SK-N-SH (cell line): Measurements from ENCODE around the gene SOX30. TPM values are rescaled to one million over a fixed set of nuclear protein-coding genes. Genes with fewer than 3 reads are reported as not detected.

ENCODE experiments used
- CTCF ChIA-PET: fragments of 300-600, 350-600 bp; formaldehyde crosslinking; extraction: SDS; loops from one replicate; lab custom pipeline; 2021; lab: Yijun Ruan, JAX
- POLR2A ChIA-PET: fragments of 350-600 bp; sonication (Branson Sonifier 250); formaldehyde crosslinking; extraction: SDS; loops from one replicate; lab custom pipeline; 2020; ENCODE audit warnings: antibody characterized with exemption, inconsistent platforms; lab: Yijun Ruan, JAX
- DNase-seq: peaks from one replicate; pipeline ENCODE4 v3.0.0; 2012
- H2AFZ ChIP-seq: fragments of 200-600 bp; sonication (generic); 2 replicates; pipeline ENCODE4 v1.8.1; 2016; ENCODE audit warnings: antibody characterized with exemption, mild to moderate bottlenecking, low read depth
- H3F3A ChIP-seq: fragments of 200-600 bp; sonication (generic); replicated peaks from 2 replicates; pipeline ENCODE3; 2016; ENCODE audit warnings: antibody characterized with exemption, mild to moderate bottlenecking; ENCODE audit not compliant: insufficient read depth
- H3K27ac ChIP-seq, 2 experiments: fragments of 200-500 bp in 1 of 2; fragments of 200-600 bp in 1 of 2; sonication (Bioruptor generic) in 1 of 2; sonication (generic), shearing (Covaris generic) in 1 of 2; 2 replicates each; pipeline versions ENCODE4 v1.5.1 to v1.6.1; 2014 to 2016; ENCODE audit warnings: low read depth in 2 of 2, inconsistent platforms in 1 of 2, low read length in 1 of 2, mild to moderate bottlenecking in 1 of 2, mixed read lengths in 1 of 2
- H3K27me3 ChIP-seq: fragments of 200-600 bp; sonication (generic), shearing (Covaris generic); 2 replicates; pipeline ENCODE4 v1.6.1; 2016; ENCODE audit warnings: mixed run types; ENCODE audit not compliant: insufficient read depth
- H3K36me3 ChIP-seq, 2 experiments: fragments of 200-500 bp in 1 of 2; fragments of 200-600 bp in 1 of 2; sonication (Bioruptor generic) in 1 of 2; sonication (generic) in 1 of 2; replicated peaks in 1 of 2; 2 replicates each; pipeline versions ENCODE3 to v1.5.1; 2014 to 2016; ENCODE audit warnings: low read length in 1 of 2, mild to moderate bottlenecking in 1 of 2; ENCODE audit not compliant: insufficient read depth in 2 of 2, control insufficient read depth in 1 of 2
- H3K4me1 ChIP-seq, 2 experiments: fragments of 200-500 bp in 1 of 2; fragments of 200-600 bp in 1 of 2; sonication (Bioruptor generic) in 1 of 2; sonication (generic), shearing (Covaris generic) in 1 of 2; 2 replicates each; pipeline versions ENCODE4 v1.5.1 to v1.6.1; 2014 to 2016; ENCODE audit warnings: low read depth in 1 of 2, low read length in 1 of 2, mixed run types in 1 of 2; ENCODE audit not compliant: insufficient read depth in 2 of 2, control insufficient read depth in 1 of 2
- H3K4me2 ChIP-seq: fragments of 200-600 bp; sonication (generic), shearing (Covaris generic); 2 replicates; pipeline ENCODE4 v1.6.1; 2017; ENCODE audit warnings: mixed run types
- H3K4me3 ChIP-seq, 2 experiments: fragments of 200-500 bp in 1 of 2; fragments of 200-600 bp in 1 of 2; sonication (Bioruptor generic) in 1 of 2; sonication (generic), shearing (Covaris generic) in 1 of 2; 2 replicates each; pipeline versions ENCODE4 v1.5.1 to v1.8.1; 2014 to 2016; ENCODE audit warnings: low read depth in 2 of 2, inconsistent platforms in 1 of 2, low read length in 1 of 2, mild to moderate bottlenecking in 1 of 2, mixed read lengths in 1 of 2, moderate library complexity in 1 of 2
- H3K79me2 ChIP-seq: fragments of 200-600 bp; sonication (generic); 2 replicates; pipeline ENCODE4 v1.8.1; 2017; ENCODE audit warnings: mild to moderate bottlenecking; ENCODE audit not compliant: insufficient read depth
- H3K9ac ChIP-seq: fragments of 200-600 bp; sonication (generic); 2 replicates; pipeline ENCODE4 v1.6.1; 2017; ENCODE audit warnings: mixed run types
- H3K9me2 ChIP-seq: fragments of 200-600 bp; sonication (generic); 2 replicates; pipeline ENCODE4 v1.6.1; 2017; ENCODE audit warnings: mixed run types
- H3K9me3 ChIP-seq: fragments of 200-600 bp; sonication (generic); 2 replicates; pipeline ENCODE4 v1.6.1; 2017; ENCODE audit warnings: mixed run types, mild to moderate bottlenecking, moderate library complexity
- H4K20me1 ChIP-seq: fragments of 200-600 bp; sonication (generic); 2 replicates; pipeline ENCODE4 v1.6.1; 2017; ENCODE audit warnings: mild to moderate bottlenecking, mixed run types; ENCODE audit not compliant: insufficient read depth
- ELF1 ChIP-seq: IDR thresholded peaks from 2 replicates; pipeline ENCODE4 v1.4.0; 2012
- EZH2phosphoT487 ChIP-seq: fragments of 200-600 bp; sonication (generic); IDR thresholded peaks from 2 replicates; pipeline ENCODE4 v1.6.1; 2017; ENCODE audit warnings: low read depth, mixed run types, mild to moderate bottlenecking, antibody characterized with exemption, moderate library complexity, borderline replicate concordance
- FOXM1 ChIP-seq: IDR thresholded peaks from 2 replicates; pipeline ENCODE4 v1.4.0; 2012; ENCODE audit warnings: low read depth, mild to moderate bottlenecking
- GABPA ChIP-seq: IDR thresholded peaks from 2 replicates; pipeline ENCODE4 v1.4.0; 2012; ENCODE audit warnings: low read depth, mild to moderate bottlenecking
- MEF2A ChIP-seq: IDR thresholded peaks from 2 replicates; pipeline ENCODE4 v1.4.0; 2012; ENCODE audit warnings: low read depth, borderline replicate concordance
- MXI1 ChIP-seq: IDR thresholded peaks from 2 replicates; pipeline ENCODE4 v1.6.1; 2012; ENCODE audit warnings: mild to moderate bottlenecking, low read depth, low read length, improper control_type of control experiment
- NFIC ChIP-seq: IDR thresholded peaks from 2 replicates; pipeline ENCODE4 v1.4.0; 2012; ENCODE audit warnings: borderline replicate concordance
- NRF1 ChIP-seq: IDR thresholded peaks from 2 replicates; pipeline ENCODE4 v1.6.1; 2012; ENCODE audit warnings: low read depth, mild to moderate bottlenecking, low read length
- POLR2AphosphoS5 ChIP-seq: IDR thresholded peaks from 2 replicates; pipeline ENCODE4 v1.6.1; 2012; ENCODE audit warnings: low read depth, low read length
- RCOR1 ChIP-seq: fragments of 150-350 bp; IDR thresholded peaks from 2 replicates; pipeline ENCODE4 v1.6.1; 2017; ENCODE audit warnings: antibody characterized with exemption, low read length
- RXRA ChIP-seq: IDR thresholded peaks from 2 replicates; pipeline ENCODE4 v1.4.0; 2012; ENCODE audit warnings: low read depth, mild to moderate bottlenecking, borderline replicate concordance
- SMC3 ChIP-seq: IDR thresholded peaks from 2 replicates; pipeline ENCODE4 v1.6.1; 2012; ENCODE audit warnings: low read depth, low read length, improper control_type of control experiment
- TAF1 ChIP-seq: IDR thresholded peaks from 2 replicates; pipeline ENCODE4 v1.6.1; 2012; ENCODE audit warnings: low read depth, mild to moderate bottlenecking, low read length, moderate library complexity, borderline replicate concordance
- TCF12 ChIP-seq: IDR thresholded peaks from 2 replicates; pipeline ENCODE4 v1.4.0; 2012
- YY1 ChIP-seq: IDR thresholded peaks from 2 replicates; pipeline ENCODE4 v1.4.0; 2012; ENCODE audit warnings: low read depth, mild to moderate bottlenecking
- WGBS: methylation state at CpG from one replicate; pipeline ENCODE4 v1.1.6; 2017; ENCODE audit warnings: low lambda C conversion rate; 5-methylcytosine and 5-hydroxymethylcytosine counted together
- polyA plus RNA-seq, 3 experiments: library from polyadenylated mRNA; depleted of rRNA; stranded (reverse); fragments of >200 nt; gene quantifications; 2 replicates each; pipeline ENCODE4 v1.2.3, GENCODE V29; 2012

Gene SOX30
- polyA plus RNA-seq, 1 of the 3 experiments (the other 2 are of a cell fraction) = 0.13 TPM

- POLR2A ChIA-PET = no interaction called here
- H3K9ac ChIP-seq = no peak overlapping the region
- H3K36me3 ChIP-seq = no peaks in the 10 kb centered on the region
Observed at GRCh38 chr5:157616785-157617184, 35.5 kb downstream of the SOX30 start.

GRCh38 chr5:157613385-157614245 lies 38.6 kb downstream of the SOX30 start:
- Histone ChIP-seq H2AFZ (peak overlapping the region; percentile 40; the same call in 1 of the 2 replicates), H3K9ac (no peak overlapping the region), H3K9me2 (no peaks in the 10 kb centered on the region), H3K9me3 (no peaks in the 10 kb centered on the region), H3K4me3 (no peak overlapping the region), H3K27me3 (no peaks in the 10 kb centered on the region), H3K79me2 (no peaks in the 10 kb centered on the region), H3K27ac (no peak overlapping the region), H3K36me3 (no peaks in the 10 kb centered on the region), H3K4me1 (0 out of 4 replicates have a peak, but pooled peaks cover 0 to 4% of the 10 kb centered on the region in 2 experiments), H4K20me1 (no peaks in the 10 kb centered on the region), H3F3A (no peaks in the 10 kb centered on the region), H3K4me2 (no peak overlapping the region)
- POLR2A ChIA-PET = no interaction called here
- CTCF ChIA-PET = no interaction called here
- WGBS = 87% methylated on average over 10 of the region's 11 CpGs
- TF ChIP-seq GABPA (no peak), NRF1 (no peak), RXRA (no peak), EZH2phosphoT487 (no peak), ELF1 (no peak), YY1 (no peak), RCOR1 (no peak), TCF12 (no peak), TAF1 (no peak)
- no peak for DNase-seq

More at GRCh38 chr5:157616785-157617184, 35.5 kb downstream of the SOX30 start:
- Histone ChIP-seq H3K4me1 (0 out of 4 replicates have a peak, but pooled peaks cover 0 to 4% of the 10 kb centered on the region in 2 experiments), H4K20me1 (no peaks in the 10 kb centered on the region), H3K9me3 (no peaks in the 10 kb centered on the region), H2AFZ (no peak overlapping the region), H3K4me3 (no peak overlapping the region), H3K27me3 (no peaks in the 10 kb centered on the region), H3K27ac (no peak overlapping the region)
- no peak for TF ChIP-seq FOXM1
- no peak for TF ChIP-seq MXI1
- TF ChIP-seq SMC3 = no peak
- no peak for TF ChIP-seq ELF1
- TF ChIP-seq GABPA = no peak
- TF ChIP-seq EZH2phosphoT487 = no peak
- TF ChIP-seq MEF2A = no peak
- TF ChIP-seq POLR2AphosphoS5 = no peak
- no peak for TF ChIP-seq TAF1
- TF ChIP-seq NFIC = no peak
- TF ChIP-seq RCOR1 = no peak
- TF ChIP-seq, all 33 proteins: peak for 0
- H3K4me2 ChIP-seq = no peak overlapping the region
- no peak for DNase-seq
- CTCF ChIA-PET = no interaction called here
- WGBS = 80% methylated on average over 4 of the region's 4 CpGs
- H3F3A ChIP-seq = no peaks in the 10 kb centered on the region
- H3K79me2 ChIP-seq = no peaks in the 10 kb centered on the region
- no peaks in the 10 kb centered on the region for H3K9me2 ChIP-seq
